Measurements from ENCODE around the gene PPIB. TPM values are rescaled to one million over a fixed set of nuclear protein-coding genes. Genes with fewer than 3 reads are reported as not detected.

PPIB gene
- total RNA-seq, 4 donors from 2014 or later, result 110 to 227 (median 214) TPM

DNA sequence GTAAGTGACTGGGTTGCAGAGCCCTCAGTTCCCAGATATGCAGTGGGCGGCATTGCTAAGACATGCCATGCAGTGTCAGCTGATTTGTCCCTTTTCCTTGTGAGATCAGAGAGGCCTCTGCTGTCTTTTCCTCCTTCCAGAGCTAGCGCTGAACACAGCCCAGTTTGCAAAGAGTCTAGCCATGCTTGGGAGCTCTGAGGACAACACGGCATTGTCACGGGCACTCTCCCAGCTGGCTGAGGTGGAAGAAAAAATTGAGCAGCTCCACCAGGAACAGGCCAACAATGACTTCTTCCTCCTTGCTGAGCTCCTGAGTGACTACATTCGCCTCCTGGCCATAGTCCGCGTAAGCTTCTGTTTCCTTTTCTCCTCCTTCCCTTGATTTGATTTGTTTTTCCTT, 31.3 kb downstream of the PPIB start:
- no peak overlapping the region for H3K4me3 ChIP-seq
- no peak for TF ChIP-seq POLR2AphosphoS5 (IDR thresholded peaks at IDR 0.05)
- no peak for TF ChIP-seq POLR2A (IDR thresholded peaks at IDR 0.05; ENCODE audit: low read depth)
- no peak for TF ChIP-seq EP300 (IDR thresholded peaks at IDR 0.05)
- TF ChIP-seq, protein P1, sequence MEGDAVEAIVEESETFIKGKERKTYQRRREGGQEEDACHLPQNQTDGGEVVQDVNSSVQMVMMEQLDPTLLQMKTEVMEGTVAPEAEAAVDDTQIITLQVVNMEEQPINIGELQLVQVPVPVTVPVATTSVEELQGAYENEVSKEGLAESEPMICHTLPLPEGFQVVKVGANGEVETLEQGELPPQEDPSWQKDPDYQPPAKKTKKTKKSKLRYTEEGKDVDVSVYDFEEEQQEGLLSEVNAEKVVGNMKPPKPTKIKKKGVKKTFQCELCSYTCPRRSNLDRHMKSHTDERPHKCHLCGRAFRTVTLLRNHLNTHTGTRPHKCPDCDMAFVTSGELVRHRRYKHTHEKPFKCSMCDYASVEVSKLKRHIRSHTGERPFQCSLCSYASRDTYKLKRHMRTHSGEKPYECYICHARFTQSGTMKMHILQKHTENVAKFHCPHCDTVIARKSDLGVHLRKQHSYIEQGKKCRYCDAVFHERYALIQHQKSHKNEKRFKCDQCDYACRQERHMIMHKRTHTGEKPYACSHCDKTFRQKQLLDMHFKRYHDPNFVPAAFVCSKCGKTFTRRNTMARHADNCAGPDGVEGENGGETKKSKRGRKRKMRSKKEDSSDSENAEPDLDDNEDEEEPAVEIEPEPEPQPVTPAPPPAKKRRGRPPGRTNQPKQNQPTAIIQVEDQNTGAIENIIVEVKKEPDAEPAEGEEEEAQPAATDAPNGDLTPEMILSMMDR (IDR thresholded peaks at IDR 0.05), result no peak
- 97% methylated on average over 7 of the region's 7 CpGs for WGBS

DNA sequence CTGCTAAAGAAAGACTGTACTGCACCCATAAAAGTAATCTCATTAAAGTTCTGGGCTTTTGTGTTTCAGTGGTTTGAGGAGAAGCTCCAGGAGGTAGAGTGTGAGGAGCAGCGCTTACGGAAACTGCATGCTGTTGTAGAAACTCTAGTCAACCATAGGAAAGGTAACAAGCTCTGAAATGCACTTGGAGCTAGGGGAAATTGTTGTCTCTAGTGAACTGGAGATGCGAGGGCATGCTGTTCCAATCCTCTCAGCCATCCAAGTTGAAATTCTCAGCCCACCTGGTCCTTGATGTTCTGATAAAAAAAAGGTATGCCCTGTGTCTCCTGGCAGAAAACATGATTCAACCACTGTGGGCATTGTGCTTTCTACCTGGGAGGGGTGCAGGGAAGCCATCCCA, 32.7 kb downstream of the PPIB start:
- no peak overlapping the region for H3K4me3 ChIP-seq
- H3K4me1 ChIP-seq, result peaks cover 0 to 9% (median 3%) of the 10 kb centered on the region in 4 donors
- peaks cover 78 to 100% (median 97%) of the 10 kb centered on the region in 4 donors for H3K36me3 ChIP-seq
- no peaks in the 10 kb centered on the region for H3K9me3 ChIP-seq
- no peak overlapping the region for H3K27ac ChIP-seq (replicated peaks in 1 of 4)
- DNase-seq (ENCODE audit: extremely low spot score), result no peak
- no peaks in the 10 kb centered on the region for H3K27me3 ChIP-seq
- WGBS, result 96% methylated on average over 3 of the region's 3 CpGs
- intact Hi-C loops (cut with DNase I), result no loop called here
- TF ChIP-seq POLR2AphosphoS5 (IDR thresholded peaks at IDR 0.05), result no peak
- TF ChIP-seq EP300 (IDR thresholded peaks at IDR 0.05), result no peak
- TF ChIP-seq POLR2A (IDR thresholded peaks at IDR 0.05; ENCODE audit: low read depth), result no peak
- TF ChIP-seq, protein P1 (IDR thresholded peaks at IDR 0.05), result no peak

More for the DNA sequence above, 31.3 kb downstream of the PPIB start:
- no peaks in the 10 kb centered on the region for H3K9me3 ChIP-seq
- peaks cover 0 to 9% (median 3%) of the 10 kb centered on the region in 4 donors for H3K4me1 ChIP-seq
- no peaks in the 10 kb centered on the region for H3K27me3 ChIP-seq
- H3K36me3 ChIP-seq, result peaks cover 85 to 100% (median 99%) of the 10 kb centered on the region in 4 donors
- DNase-seq (ENCODE audit: extremely low spot score), result no peak
- H3K27ac ChIP-seq (replicated peaks in 1 of 4), result no peak overlapping the region
- intact Hi-C loops (cut with DNase I), result no loop called here

DNA sequence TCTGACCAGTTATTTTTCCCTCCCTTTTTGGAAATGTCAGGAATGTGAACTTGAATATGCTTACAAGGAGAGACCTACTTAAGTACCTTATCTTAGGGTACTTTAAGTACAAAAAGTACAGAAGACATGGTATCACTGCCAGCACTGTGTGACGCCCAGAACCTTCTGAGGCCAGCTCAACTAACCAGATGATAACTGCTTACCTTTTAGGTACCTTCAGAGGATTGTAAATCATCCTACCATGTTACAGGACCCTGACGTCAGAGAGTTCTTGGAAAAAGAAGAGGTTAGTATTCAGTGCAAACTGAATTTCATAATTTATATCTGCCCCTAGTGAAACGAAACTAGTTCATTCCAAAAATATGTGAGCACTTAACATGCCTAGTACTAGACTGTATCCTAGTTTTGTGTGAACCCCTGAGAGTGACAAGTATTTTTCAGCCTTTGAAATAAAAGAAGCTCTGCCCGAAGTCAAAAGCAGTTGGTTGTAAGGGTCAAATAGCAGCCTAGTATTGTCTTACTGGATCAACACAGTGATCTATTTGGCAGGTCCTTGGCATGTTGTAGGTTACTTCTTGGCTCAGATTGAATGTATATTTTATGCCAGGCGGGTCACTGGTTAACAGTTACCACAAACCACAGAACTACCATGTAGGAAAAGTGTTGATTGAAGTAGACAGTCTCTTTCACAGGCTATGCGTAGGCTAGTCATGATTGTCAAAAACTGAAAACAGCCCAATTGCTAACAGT, 35.1 kb downstream of the PPIB start:
- H3K4me3 ChIP-seq, result no peak overlapping the region
- no peaks in the 10 kb centered on the region for H3K27me3 ChIP-seq
- TF ChIP-seq POLR2A (IDR thresholded peaks at IDR 0.05; ENCODE audit: low read depth) (no peak), POLR2AphosphoS5 (IDR thresholded peaks at IDR 0.05) (no peak), EP300 (IDR thresholded peaks at IDR 0.05) (no peak)
- TF ChIP-seq, protein P1 (IDR thresholded peaks at IDR 0.05), result no peak
- intact Hi-C loops (cut with DNase I), result no loop called here
- no peaks in the 10 kb centered on the region for H3K9me3 ChIP-seq
- no peak overlapping the region for H3K27ac ChIP-seq (replicated peaks in 1 of 4)
- H3K36me3 ChIP-seq, result peaks cover 78 to 100% (median 96%) of the 10 kb centered on the region in 4 donors
- H3K4me1 ChIP-seq, result no peaks in the 10 kb centered on the region
- DNase-seq (ENCODE audit: extremely low spot score), result no peak
- 87% methylated on average over 6 of the region's 6 CpGs for WGBS

DNA sequence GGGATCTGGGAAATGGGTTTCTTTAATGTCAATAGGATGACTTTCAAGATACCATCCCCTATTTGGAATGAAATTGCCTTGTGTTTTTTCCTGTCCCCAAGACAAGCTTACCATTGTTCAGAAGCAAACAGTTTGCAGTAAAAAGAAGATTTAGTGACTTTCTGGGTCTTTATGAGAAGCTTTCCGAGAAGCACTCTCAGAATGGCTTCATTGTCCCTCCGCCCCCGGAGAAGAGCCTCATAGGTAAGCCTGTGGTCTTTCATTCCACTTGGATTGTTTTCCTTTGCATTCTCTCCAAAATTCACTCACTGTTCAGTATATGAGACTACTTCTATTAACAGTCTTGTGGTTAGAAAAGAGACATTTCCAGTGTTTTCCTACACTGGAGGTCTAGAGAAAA, 36.8 kb downstream of the PPIB start:
- no peak overlapping the region for H3K27ac ChIP-seq (replicated peaks in 1 of 4)
- no peaks in the 10 kb centered on the region for H3K4me1 ChIP-seq
- TF ChIP-seq POLR2AphosphoS5 (IDR thresholded peaks at IDR 0.05) (no peak), POLR2A (IDR thresholded peaks at IDR 0.05; ENCODE audit: low read depth) (no peak), EP300 (IDR thresholded peaks at IDR 0.05) (no peak)
- TF ChIP-seq, protein P1 (IDR thresholded peaks at IDR 0.05), result no peak
- no peak overlapping the region for H3K4me3 ChIP-seq
- peaks cover 69 to 100% (median 95%) of the 10 kb centered on the region in 4 donors for H3K36me3 ChIP-seq
- H3K9me3 ChIP-seq, result no peaks in the 10 kb centered on the region
- DNase-seq (ENCODE audit: extremely low spot score), result no peak
- 65% methylated on average over 3 of the region's 3 CpGs for WGBS
- no peaks in the 10 kb centered on the region for H3K27me3 ChIP-seq
- intact Hi-C loops (cut with DNase I), result no loop called here

Data from esophagus muscularis mucosa (tissue), 4 donors.